GM19463 (cell line): ENCODE results near the gene CXCR4.
"Not testable (repeated sequence)": the region's sequence is repeated elsewhere in the genome, so short reads cannot be mapped to it uniquely, and the experiment has no call there.

ENCODE experiments used
- ATAC-seq: cut with Tn5 transposase; IDR thresholded peaks from one replicate; pipeline ENCODE4 v1.9.1; 2021; ENCODE audit warnings: mild to moderate bottlenecking, moderate library complexity; ENCODE audit not compliant: unreplicated experiment

The CXCR4 gene

DNA sequence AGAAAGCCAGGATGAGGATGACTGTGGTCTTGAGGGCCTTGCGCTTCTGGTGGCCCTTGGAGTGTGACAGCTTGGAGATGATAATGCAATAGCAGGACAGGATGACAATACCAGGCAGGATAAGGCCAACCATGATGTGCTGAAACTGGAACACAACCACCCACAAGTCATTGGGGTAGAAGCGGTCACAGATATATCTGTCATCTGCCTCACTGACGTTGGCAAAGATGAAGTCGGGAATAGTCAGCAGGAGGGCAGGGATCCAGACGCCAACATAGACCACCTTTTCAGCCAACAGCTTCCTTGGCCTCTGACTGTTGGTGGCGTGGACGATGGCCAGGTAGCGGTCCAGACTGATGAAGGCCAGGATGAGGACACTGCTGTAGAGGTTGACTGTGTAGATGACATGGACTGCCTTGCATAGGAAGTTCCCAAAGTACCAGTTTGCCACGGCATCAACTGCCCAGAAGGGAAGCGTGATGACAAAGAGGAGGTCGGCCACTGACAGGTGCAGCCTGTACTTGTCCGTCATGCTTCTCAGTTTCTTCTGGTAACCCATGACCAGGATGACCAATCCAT lies 2.7 kb downstream of the CXCR4 start:
- no peak for ATAC-seq

DNA sequence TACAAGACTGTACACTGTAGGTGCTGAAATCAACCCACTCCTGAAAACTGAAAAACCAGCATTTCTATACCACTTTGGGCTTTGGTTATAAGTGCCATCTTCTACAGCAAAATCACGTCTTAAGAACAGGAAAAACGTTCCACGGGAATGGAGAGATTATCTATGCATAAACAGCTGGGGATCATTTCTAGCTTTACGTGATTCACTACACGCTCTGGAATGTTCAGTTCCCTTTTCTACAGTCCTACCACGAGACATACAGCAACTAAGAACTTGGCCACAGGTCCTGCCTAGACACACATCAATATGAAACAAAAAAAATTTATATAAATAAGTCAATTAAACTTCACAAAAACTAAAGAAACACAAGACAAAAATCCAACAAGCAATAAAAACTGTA lies 3.6 kb downstream of the CXCR4 start:
- no peak for ATAC-seq

DNA sequence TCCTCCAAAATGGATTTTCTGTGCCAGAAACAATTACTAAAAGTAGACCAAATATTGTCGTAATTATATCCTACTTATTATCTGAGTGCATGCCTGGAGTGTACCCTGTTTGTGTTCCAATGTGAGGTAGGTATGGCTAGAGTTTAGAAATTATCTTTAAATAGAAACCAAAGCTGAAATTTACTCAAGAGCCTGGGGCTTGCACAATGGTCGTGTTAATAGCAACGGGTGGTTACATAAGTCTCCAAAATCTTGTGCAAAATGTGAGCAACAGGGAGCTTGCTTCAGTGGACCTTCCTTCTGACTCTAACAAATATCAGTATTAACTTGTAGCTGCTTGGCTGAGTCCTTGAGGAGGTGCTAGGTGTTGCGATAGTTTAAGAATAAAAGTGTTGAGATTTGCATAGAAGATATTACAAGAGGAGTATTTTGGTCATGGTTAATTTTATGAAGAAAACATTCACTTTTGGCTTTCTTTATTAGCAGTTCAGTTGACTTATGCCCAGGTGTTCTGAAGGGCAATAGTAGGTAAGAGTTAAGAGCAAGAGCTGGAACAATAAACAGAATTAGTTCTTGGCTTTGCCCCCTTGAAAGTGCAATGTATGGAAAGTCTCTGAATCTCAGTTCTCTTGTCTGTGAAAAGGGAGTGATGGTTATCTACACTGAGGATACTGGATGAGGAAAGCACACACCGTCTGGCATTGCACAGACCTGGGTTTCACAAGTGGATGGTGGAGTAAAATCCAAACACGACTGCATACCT lies 4.6 kb downstream of the CXCR4 start:
- no peak for ATAC-seq

GRCh38 chr2:136112317-136113208 lies 5.4 kb downstream of the CXCR4 start:
- ATAC-seq: no peak

DNA sequence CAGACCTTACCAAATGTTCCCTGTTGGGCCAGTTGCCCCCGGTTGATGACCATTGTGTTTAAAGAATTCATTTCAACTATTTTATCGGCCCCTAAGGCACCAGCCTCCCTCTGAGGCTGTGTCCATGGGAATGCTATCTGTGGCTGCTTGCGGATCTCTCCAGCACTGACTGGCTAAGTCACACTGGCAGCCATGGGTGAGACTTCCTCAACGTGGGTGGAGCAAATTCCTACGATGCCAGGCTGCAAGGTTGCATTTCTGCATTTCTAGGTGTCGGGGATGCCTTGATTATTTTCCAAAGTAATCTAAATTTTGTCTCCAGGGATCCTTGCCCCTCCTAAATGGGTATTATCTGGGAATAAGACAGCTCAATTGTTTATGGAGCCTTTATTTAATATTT lies 6.2 kb downstream of the CXCR4 start:
- no peak for ATAC-seq

DNA sequence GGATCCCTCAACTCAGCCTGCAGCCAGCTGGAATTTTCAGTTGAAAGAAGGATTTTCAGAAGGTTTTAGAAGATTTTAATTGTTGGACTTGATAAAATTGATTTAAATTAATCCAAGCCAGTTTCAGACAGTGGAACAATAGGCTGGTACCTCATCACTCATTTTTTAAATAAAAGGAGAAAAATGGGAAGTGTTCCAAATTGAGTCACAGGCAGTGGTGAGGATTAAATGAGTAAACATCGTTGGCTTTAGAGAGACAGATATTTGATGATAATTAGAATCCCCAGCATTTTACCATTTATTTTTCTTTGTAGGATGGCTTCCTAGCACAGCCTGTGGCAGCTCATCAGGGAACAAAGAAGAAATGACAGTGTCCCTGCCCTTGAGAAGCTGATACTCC lies 7.4 kb downstream of the CXCR4 start:
- no peak for ATAC-seq

DNA sequence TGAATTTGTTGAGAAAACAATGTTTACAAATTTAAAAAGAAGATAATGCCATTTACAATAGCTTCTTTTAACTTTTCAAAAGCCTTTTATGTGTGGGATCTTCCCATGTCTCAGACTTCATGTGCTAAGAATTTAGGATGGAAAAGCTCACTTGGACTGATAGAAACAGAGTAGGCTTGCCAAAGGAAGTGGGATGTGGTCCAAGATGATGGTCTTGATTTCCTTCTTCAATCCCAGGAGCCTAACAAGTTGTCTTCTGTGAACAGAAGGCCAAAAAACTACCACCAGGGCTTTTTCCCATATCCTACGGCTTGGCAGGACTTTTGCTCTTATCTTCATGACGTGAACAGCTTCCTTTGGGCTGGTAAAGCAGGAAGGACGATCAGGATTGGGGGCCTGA lies 9.5 kb downstream of the CXCR4 start:
- no peak for ATAC-seq

GRCh38 chr2:136107051-136108033 lies 10.6 kb downstream of the CXCR4 start:
- ATAC-seq: peak; percentile 74

DNA sequence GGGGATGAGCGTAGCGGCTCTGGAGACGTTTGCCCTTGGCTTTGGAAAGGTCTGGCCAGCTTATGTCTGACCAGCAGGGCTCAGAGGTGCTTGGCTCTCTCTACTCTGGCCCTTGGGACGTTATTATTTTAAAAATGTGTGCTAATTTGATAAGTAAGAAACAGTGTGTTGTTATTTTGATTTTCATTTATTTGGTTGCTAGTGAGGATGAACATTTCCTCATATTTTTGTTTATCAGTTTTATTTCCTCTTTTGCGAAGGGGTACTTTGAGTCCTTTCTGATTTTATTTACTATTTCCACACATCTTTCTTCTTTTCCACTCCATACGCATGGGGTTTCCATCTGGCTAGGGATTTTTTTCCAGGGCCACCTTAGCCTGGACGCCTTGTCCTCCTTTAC lies 11.4 kb downstream of the CXCR4 start:
- no peak for ATAC-seq

GRCh38 chr2:136104977-136105376 lies 13.0 kb downstream of the CXCR4 start:
- no peak for ATAC-seq

DNA sequence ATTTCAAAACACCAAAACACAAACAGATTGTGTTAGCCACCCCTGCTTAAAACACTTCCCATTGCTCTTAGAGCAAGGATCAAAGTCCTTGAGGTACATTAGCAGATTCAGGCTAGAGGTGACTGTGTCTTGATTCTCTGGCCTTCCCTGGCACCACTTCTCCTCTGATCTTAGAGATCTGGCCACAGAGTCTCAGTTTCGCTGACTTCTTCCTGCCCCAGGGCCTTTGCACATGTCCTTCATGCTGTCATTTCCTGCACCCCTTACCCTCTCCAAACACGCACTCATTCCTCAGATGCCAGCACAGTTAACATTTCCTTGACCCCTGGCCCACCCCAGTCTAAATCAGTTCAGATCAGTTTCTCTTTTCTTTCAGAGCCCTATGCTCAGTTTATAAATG lies 16.9 kb downstream of the CXCR4 start:
- no peak for ATAC-seq

DNA sequence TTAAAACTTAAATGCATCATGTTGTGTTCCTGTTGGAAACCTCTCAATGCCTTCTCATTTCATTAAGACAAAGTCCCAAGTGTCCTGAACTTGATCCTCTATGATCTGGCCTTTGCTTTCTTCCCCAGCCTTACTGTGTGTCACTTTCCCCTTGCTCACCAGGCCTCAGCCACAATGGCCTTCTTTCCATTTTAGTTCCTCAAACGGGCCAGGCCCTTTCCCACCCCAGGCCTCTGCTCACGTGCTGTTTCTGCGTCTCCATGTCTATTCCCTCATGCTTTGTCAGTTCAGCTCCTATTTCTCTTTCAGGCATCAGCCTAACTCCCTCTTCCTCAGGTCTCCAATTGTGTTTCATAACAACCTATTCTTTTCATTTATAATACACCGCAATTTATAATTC lies 19.5 kb downstream of the CXCR4 start:
- no peak for ATAC-seq

- ATAC-seq: no peak
These were observed 24.4 kb downstream of the CXCR4 start for GRCh38 chr2:136093583-136093982.

DNA sequence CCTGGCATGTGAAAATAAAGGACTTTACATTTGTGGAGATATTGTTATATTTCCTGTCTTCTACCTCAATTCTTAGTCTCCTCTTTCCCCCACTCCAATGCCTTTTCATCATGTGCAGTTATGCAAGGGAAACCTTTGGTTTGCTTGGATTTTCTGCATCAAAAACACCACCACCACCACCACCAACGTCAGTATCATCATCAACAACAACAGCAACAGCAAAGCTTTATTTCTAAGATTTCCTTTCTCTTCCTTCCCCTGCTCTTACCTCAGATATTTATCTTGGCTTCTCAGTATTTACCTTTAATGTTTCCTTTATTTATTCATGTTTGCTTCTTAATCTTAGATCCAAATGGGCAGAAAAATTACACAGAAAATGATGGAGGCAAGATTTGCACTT lies 26.1 kb downstream of the CXCR4 start:
- no peak for ATAC-seq

DNA sequence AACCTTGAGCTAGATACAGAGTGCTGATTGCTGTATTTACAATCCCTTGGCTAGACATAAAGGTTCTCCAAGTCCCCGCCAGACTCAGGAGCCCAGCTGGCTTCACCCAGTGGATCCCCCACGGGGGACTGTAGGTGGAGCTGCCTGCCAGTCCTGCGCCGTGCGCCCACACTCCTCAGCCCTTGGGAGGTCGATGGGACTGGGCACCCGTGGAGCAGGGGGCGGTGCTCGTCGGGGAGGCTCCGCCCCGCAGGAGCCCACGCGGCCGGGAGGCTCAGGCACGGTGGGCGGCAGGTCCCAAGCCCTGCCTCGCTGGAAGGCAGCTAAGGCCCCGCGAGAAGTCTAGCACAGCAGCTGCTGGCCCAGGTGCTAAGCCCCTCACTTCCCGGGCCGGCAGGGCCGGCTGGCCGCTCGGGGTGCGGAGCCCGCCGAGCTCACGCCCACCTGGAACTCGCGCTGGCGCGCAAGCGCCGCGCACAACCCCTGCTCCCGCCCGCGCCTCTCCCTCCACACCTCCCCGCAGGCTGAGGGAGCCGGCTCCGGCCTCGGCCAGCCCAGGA lies 30.0 kb downstream of the CXCR4 start:
- ATAC-seq: not testable (repeated sequence)

DNA sequence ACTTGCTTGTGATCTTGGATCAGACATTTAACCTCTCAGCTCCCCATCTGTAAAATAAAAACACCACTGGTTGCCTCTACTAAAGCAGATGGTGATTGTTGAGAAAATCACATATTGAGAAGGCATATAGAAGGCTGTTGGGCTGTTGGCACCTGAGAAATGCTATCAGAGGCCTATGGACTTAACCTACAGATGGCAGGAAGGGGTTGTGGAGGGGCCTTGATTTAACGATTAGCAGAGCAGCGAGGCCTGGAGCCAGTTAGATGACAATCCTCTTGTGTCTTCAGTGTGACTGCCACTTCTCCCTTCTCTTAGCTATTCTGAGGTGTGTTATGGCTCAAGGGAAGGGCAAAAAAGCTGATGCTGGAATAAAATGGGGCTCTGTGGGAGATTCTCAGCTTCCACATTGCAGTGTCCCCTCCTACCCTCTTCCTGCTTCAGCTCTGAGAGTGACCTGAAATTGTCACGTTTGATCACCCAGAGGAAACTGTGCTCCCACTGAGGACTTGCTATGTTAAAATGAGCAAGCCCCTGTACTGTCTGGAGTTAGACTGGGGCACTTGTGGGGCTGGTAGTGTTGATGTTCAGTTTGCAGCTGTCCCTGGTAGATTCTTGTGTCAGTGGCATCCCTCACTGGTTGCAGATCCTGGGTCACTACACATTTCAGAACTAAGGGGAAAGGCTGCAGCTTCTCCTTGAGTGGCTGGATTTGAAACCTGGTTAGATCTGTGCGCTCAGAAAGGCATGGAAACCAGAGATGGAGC lies 31.5 kb downstream of the CXCR4 start:
- ATAC-seq: no peak

GRCh38 chr2:136085453-136086209 lies 32.3 kb downstream of the CXCR4 start:
- no peak for ATAC-seq

- no peak for ATAC-seq
These were observed 36.3 kb downstream of the CXCR4 start for GRCh38 chr2:136081582-136082210.
